SK-N-MC (cell line): Measurements from ENCODE around the gene PLSCR1.

Experiments used
- EZH2 ChIP-seq: fragments of 200-600 bp; sonication (generic); IDR thresholded peaks from one replicate; pipeline ENCODE4 v1.6.1; 2017; ENCODE audit warnings: antibody characterized with exemption
- FOXP2 ChIP-seq: optimal IDR thresholded peaks from 2 replicates; pipeline ENCODE3; 2011; ENCODE audit warnings: mild to moderate bottlenecking, moderate library complexity; ENCODE audit not compliant: insufficient read depth; ENCODE audit errors: extremely low read length, control extremely low read depth
- POLR2AphosphoS5 ChIP-seq: IDR thresholded peaks from 2 replicates; pipeline ENCODE4 v1.6.1; 2012; ENCODE audit warnings: mild to moderate bottlenecking, low read depth, low read length, borderline replicate concordance

DNA sequence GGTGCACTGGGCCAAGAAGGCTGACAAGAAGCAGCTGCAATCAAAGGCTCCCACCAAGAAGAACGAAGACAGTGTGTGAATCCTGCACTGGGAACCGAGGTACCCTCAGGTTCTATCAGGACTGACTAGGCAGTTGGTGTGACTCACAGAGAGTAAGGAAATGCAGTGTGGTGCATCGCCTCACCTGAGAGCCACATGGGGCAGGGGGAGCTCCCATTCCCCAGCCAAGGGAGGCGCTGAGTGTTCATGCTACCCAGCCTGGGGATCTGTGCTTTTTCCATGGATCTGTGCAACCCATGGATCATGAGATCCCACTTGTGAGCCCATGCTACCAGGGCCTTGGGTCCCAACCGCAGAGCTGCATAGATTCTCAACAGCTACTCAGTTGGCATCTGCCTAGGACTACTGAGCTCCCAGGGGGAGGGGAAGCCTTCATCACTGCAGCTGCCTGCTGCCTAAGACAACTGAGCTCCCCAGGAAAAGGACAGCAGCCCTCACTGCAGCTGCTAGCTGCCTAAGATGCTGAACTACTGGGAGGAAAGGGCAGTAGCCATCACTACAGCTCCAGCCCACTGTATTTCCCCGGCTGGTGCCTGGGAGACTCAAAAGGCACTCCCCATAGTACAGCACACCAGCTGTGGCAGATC, 68.2 kb downstream of the PLSCR1 start:
- TF ChIP-seq EZH2: no peak
- no peak for TF ChIP-seq POLR2AphosphoS5
- no peak for TF ChIP-seq FOXP2
